ENCODE data around the gene TAP2. TPM values are rescaled to one million over a fixed set of nuclear protein-coding genes. Genes with fewer than 3 reads are reported as not detected.
A peak's percentile ranks its signal among the peaks of the same experiment; 100 is the strongest.
"Not testable (repeated sequence)": the region's sequence is repeated elsewhere in the genome, so short reads cannot be mapped to it uniquely, and the experiment has no call there.

The TAP2 gene
- 14.1 and 14.4 TPM in 2 replicates for total RNA-seq

DNA sequence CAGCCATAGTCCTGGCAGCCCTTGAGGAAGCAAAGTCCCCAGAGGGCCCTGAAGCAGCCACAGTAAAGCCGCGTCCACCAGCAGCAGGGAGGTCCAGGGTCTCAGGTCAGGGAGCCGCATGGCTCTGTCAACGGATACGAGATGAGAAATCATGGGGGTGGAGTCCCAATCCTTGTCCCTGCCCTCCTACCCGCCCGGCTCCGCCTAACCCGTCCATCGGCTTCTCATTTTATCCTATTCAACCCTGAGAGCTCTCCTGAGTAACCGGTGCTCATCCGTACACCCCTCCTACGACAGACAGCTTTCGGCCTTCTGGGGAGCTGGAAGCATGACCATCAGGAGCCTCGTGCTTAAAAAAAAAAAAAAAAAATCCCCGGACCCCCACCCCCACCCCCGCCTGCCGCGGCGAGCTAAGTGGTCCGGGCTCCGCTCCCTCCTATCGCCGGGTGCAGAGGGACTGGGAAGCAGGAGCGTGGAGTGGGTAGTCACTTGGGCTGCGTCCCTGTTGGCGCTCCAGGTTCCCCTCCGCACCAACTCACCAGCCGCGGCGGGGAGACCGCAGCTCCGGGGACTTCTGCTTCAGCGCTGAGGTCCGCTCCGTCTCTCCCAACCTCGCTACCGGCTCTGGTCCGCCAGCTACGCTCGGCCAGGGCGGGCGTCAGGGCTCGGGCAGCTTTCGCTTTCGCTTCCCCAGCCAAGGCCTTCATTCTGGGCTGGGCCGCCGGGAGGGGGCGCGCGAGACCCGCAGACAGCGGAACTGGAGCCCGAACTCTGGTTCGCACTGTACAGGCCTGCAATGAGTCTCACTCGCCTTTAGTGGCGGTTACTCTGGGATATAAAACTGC lies at the start of gene TAP2:
Gene TAP2 (minus strand): TSS at position 626 of the 845 bp plus-strand sequence. CDS start 506 bp downstream, at position 120.
- DNase-seq (ENCODE audit: low read depth), result peak; percentile 73

DNA sequence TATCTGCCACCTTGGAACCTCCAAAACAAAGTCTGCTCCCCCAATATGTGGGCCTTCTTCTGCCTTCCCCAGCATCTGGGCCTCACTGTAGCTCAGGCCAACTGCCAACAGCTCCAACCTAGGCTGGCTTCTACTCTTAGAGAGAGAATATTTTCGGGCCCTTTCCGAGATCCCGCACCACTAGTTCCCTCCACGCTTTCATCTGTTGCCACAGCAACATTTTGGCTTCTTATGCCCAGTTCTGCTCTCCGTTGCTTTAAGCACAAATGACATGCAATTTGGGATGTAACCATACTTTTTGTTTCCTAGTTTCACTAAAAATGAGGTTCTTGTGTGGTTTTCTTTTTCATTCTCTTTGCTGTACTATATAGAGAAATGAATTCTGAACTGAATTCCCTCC lies 49.1 kb upstream of the TAP2 start:
- DNase-seq (ENCODE audit: low read depth), result no peak

- DNase-seq (ENCODE audit: low read depth), result peak; percentile 85
Observed at GRCh38 chr6:32886681-32887383, 48.3 kb upstream of the TAP2 start.

- DNase-seq (ENCODE audit: low read depth), result peak; percentile 87
Observed at GRCh38 chr6:32885698-32886286, 47.3 kb upstream of the TAP2 start.

DNA sequence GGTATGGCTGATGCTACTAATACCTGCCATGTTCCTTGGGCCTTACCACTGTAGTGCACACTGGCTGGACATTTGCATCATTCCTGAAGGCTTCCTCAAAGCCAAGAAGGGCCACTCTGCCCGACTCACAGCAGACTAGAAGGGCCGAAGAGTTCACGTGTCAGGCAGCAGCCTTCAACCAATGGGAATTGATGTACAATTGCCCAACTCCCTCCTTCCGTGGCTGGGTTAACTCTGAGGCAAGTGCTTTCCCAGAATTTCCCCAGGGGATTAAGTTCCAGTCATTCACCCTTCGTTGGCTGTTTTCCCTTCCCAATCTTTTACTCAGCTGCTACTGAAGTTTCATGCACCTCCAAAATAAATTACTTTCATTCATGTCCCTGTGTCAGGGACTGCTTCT lies 45.2 kb upstream of the TAP2 start:
- DNase-seq (ENCODE audit: low read depth), result peak; percentile 84

- DNase-seq (ENCODE audit: low read depth), result peak; percentile 67
Observed at GRCh38 chr6:32882879-32883250, 44.3 kb upstream of the TAP2 start.

DNA sequence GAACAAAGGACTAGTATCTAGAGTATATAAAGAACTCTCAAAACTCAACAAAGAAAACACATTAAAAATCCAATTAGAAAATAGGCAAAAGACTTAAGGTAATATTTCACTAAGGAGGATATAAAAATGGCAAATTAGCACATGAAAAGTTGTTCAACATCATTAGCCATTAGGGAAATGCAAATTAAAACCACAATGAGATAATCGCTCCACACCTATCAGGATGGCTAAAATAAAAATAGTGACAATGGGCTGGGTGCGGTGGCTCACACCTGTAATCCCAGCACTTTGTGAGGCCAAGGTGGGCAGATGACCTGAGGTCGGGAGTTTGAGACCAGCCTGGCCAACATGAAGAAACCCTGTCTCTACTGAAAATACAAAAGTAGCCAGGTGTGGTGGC lies 42.4 kb upstream of the TAP2 start:
- not testable (repeated sequence) for DNase-seq (ENCODE audit: low read depth)

DNA sequence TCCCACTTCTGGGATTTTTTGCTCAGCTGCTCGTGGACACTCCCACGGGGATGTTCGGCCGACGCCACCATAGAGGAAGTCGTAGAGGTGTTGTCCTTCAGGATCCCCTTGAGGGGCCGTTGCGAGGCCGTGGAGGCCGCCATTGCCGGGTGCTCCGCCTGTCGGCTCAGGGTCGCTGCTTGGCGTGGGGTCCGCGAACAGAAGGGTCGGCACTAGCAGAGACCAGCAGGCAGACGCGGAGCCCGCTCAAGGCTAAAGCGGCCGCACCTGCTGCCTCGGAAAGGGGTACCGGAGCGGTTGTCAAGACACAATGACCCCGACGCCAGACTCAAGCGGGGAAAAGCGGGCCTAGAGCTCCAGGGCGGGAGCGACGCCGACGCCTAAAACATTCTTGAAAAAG lies 41.2 kb upstream of the TAP2 start:
- DNase-seq (ENCODE audit: low read depth), result no peak

GRCh38 chr6:32876603-32877002 lies 38.1 kb upstream of the TAP2 start:
- DNase-seq (ENCODE audit: low read depth), result no peak

DNA sequence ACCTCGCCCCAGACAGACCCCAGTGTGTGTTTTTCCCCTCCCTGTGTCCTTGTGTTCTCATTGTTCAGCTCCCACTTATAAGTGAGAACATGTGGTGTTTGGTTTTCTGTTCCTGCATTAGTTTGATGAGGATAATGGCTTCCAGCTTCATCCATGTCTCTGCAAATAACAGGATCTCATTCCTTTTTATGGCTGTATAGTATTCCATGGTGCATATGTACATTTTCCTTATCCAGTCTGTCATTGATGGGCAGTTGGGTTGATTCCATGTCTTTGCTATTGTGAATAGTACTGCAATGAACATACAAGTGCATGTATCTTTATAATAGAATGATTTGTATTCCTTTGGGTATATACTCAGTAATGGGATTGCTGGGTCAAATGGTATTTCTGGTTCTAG lies 35.4 kb upstream of the TAP2 start:
- not testable (repeated sequence) for DNase-seq (ENCODE audit: low read depth)

DNA sequence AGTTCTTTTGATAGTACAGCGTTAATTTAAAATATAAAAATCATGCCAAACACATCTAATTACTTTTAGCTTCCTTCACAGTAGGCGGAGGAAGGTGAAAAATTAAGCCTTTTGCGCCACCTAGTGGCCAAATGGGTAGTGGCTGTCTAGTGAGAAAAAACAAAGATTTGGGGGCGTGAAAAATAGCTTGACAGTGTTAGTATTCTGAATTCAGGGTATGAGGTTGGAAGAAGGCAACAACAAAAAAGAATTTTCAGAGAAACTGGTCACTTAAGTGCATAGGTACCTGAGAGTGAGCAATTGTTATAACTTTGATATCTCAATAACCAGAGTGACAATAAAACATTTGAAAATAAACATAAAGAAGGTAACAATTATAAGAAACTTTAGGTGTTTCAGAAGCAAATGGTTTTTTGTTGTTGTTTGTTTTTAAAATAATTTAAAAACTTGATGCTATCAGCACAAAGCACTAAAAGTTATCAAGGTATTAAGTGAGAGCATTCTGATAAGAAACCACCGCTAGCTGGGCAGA lies 29.8 kb upstream of the TAP2 start:
- DNase-seq (ENCODE audit: low read depth), result peak; percentile 60

- DNase-seq (ENCODE audit: low read depth), result no peak
Observed at GRCh38 chr6:32867554-32868256, 29.2 kb upstream of the TAP2 start.

DNA sequence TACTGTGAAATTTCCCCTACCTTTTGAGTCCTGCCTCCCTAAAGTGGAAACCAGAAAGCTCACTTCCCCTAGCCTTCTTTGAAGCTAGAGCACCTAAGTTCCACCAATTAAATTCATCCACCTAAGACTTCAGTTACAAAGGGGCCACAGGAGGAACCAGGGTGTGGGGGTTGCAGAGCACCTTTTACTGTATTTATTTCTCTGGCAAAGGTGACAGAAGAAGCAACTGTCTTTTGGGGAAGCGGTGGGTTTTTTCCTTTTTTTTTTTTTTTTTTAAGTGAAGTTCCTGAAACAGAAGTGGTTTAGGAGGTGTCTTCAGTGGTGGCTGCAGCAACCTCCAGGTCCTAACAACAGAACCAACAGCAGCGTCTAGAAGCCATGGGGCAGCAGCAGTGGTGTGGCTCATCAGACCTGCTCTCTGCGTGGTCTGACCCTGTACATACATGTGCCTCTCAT lies 28.5 kb upstream of the TAP2 start:
- no peak for DNase-seq (ENCODE audit: low read depth)

DNA sequence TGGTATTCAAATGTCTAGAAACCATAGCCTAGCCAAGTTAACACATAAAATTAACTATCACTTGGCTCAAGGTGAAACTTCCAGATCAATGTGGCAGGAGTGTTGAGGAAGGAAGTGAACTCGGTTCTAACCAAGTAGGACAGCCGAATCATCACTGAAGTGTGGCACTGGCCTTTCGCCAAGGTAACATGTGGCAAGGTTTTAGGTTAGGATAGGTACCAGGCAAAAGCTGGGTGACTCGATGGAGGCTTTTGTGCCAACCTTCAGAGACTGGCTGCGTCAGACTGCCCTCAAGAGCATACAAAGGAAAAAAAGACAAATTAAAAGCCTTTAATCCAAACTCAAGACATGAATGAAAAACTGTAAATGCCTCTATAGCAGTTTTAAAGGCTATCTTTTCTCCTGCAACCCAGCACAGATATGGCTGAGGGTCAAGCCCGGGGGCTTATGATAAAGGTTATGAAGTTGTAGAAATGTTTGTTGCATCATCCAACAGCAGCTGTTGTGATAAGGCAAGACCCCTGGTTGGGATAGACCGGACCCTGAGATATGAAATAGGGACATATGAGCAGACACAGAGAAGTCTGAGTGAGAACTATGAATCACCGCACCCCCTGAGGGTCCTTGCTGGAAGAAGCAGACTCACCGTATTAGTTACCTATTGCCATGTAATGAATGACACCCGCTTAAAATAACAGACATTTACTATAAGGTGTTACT lies 27.3 kb upstream of the TAP2 start:
- no peak for DNase-seq (ENCODE audit: low read depth)

DNA sequence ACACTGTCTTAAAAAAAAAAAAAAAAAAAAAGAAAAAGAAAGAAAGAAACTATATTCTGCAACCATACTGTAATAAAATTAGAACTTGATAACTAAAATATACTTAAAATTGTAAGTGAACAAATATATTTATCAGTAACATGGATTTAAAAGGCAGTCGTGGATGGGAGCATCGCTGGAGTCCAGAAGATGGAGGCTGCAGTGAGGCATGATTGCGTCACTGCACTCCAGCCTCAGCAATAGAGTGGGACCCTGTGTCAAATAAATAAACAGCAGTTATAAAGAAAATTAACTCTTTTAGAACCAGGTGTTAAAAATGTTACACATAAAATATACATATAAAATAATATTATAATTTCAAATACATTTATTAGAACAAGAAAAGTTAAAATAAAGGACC lies 24.2 kb upstream of the TAP2 start:
- no peak for DNase-seq (ENCODE audit: low read depth)

GRCh38 chr6:32860674-32861073 lies 22.1 kb upstream of the TAP2 start:
- no peak for DNase-seq (ENCODE audit: low read depth)

- DNase-seq (ENCODE audit: low read depth), result no peak
Observed at GRCh38 chr6:32858194-32858593, 19.7 kb upstream of the TAP2 start.

DNA sequence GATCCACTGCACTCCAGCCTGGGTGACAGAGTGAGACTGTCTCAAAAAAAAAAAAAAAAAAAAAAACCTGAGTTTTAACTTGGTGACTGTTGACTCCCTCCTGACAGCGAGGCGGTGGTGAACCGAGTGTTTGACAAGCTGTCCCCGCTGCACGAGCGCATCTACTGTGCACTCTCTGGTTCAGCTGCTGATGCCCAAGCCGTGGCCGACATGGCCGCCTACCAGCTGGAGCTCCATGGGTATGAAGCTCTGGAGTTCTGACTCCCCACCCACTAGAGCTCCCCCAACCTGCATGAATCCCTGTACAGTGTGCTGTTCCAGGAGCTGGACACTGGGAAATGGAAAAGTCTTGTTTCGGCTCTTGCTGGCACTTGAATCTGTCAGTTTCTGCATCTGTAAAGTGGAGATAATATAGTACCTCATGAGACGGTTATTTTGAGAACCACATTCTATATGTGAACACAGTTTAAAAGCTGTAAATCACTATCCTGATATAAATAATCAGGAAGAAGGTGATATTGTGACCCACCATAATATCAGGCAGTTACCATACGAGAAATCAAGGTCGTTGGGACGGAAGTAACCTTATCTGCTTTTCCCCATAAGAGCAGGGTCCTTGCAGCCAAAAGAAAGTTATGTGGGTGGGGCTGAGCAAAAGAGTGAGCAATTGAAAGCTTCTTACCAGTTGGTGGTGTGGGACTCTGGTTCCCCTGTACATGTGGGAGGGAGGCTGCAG lies 18.8 kb upstream of the TAP2 start:
- DNase-seq (ENCODE audit: low read depth), result no peak

DNA sequence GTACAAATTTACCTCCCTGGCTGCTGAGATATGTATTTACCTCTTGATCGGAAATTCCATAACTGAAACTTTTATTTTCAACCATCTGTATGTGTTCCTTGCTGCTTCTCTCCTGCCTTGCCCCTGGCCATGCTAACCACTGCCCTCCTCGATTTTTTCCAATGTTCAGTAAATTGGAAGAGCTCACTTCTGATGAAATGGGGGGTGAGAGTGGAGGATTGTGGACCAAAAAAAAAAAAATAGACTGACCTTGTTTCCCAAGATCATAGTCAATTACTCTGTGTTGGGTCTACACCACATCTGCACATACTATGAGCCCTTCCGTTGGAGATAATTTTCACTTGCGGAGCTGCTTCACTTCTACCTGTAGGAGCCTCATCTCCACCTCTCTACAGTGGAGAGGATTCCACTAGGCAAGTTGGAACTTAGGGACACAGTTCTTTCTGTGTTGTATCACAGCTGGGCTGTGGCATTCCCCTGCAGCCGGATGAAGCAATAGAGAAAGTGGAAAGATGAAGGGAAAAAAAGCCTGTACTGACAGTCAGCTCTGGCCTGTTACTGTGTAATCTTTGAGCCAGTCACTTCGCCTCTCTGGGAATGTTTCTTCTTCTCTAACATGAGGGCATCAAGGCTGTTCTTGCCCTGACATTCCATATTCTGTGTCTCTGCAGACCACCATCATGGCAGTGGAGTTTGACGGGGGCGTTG lies 17.1 kb upstream of the TAP2 start:
- DNase-seq (ENCODE audit: low read depth), result no peak

All from renal cortical epithelial cell (primary cell).